Subcutaneous abdominal adipose tissue (tissue), 5 donors: Measurements from ENCODE around the gene TMEM229B.

Experiments used
- H3K27ac ChIP-seq: one replicate; pipeline ENCODE4 v1.7.0; 2013; ENCODE audit warnings: low read depth, mild to moderate bottlenecking, inconsistent platforms, low read length, moderate library complexity
- H3K27me3 ChIP-seq, 5 donors: one replicate each; pipeline ENCODE4 v1.7.0; 2013; ENCODE audit warnings: low read length in 5 of 5, inconsistent platforms in 1 of 5; ENCODE audit not compliant: control insufficient read depth in 5 of 5, insufficient read depth in 4 of 5
- H3K36me3 ChIP-seq, 5 donors: one replicate each; pipeline ENCODE4 v1.7.0; 2013; ENCODE audit warnings: low read length in 5 of 5; ENCODE audit not compliant: control insufficient read depth in 5 of 5, insufficient read depth in 5 of 5
- H3K4me1 ChIP-seq, 5 donors: one replicate each; pipeline ENCODE4 v1.7.0; 2013; ENCODE audit warnings: low read length in 5 of 5, mild to moderate bottlenecking in 3 of 5, moderate library complexity in 1 of 5; ENCODE audit not compliant: control insufficient read depth in 5 of 5, insufficient read depth in 5 of 5
- H3K4me3 ChIP-seq, 5 donors: one replicate each; pipeline ENCODE4 v1.7.0; 2013; ENCODE audit warnings: low read length in 5 of 5, low read depth in 1 of 5
- H3K9ac ChIP-seq, 5 donors: one replicate each; pipeline ENCODE4 v1.7.0; 2013; ENCODE audit warnings: low read length in 5 of 5, mild to moderate bottlenecking in 4 of 5, moderate library complexity in 3 of 5
- H3K9me3 ChIP-seq, 5 donors: one replicate each; pipeline ENCODE4 v1.7.0; 2013; ENCODE audit warnings: low read length in 5 of 5; ENCODE audit not compliant: control insufficient read depth in 5 of 5
- donor health status: healthy.
- donor health status: healthy.
- donor health status: healthy.
- donor health status: healthy.
- donor health status: healthy.

TMEM229B gene

GRCh38 chr14:67503331-67503730, 14.8 kb upstream of the TMEM229B start:
- H3K4me3 ChIP-seq: no peak overlapping the region
- H3K9me3 ChIP-seq: no peaks in the 10 kb centered on the region

GRCh38 chr14:67502867-67503266, 14.3 kb upstream of the TMEM229B start:
- no peak overlapping the region for H3K9ac ChIP-seq
- no peaks in the 10 kb centered on the region for H3K36me3 ChIP-seq

More at GRCh38 chr14:67503331-67503730, 14.8 kb upstream of the TMEM229B start:
- no peaks in the 10 kb centered on the region for H3K27me3 ChIP-seq
- no peaks in the 10 kb centered on the region for H3K4me1 ChIP-seq
- no peak overlapping the region for H3K27ac ChIP-seq
- H3K9ac ChIP-seq: no peak overlapping the region
- H3K36me3 ChIP-seq: no peaks in the 10 kb centered on the region

GRCh38 chr14:67501670-67502069, 13.1 kb upstream of the TMEM229B start:
- H3K4me3 ChIP-seq: no peak overlapping the region
- H3K4me1 ChIP-seq: no peaks in the 10 kb centered on the region
- no peaks in the 10 kb centered on the region for H3K9me3 ChIP-seq
- no peaks in the 10 kb centered on the region for H3K36me3 ChIP-seq
- no peak overlapping the region for H3K9ac ChIP-seq
- no peak overlapping the region for H3K27ac ChIP-seq
- peaks cover 0 to 3% (median 0%) of the 10 kb centered on the region in 5 donors for H3K27me3 ChIP-seq

More at GRCh38 chr14:67502867-67503266, 14.3 kb upstream of the TMEM229B start:
- Histone ChIP-seq H3K4me3 (no peak overlapping the region), H3K27me3 (no peaks in the 10 kb centered on the region), H3K27ac (no peak overlapping the region), H3K4me1 (no peaks in the 10 kb centered on the region), H3K9me3 (no peaks in the 10 kb centered on the region)

- Histone ChIP-seq H3K4me1 (no peaks in the 10 kb centered on the region), H3K27me3 (peaks cover 0 to 3% (median 0%) of the 10 kb centered on the region in 5 donors), H3K36me3 (no peaks in the 10 kb centered on the region), H3K9me3 (no peaks in the 10 kb centered on the region), H3K4me3 (no peak overlapping the region), H3K27ac (no peak overlapping the region), H3K9ac (no peak overlapping the region)
These were observed 12.5 kb upstream of the TMEM229B start for GRCh38 chr14:67500981-67501380.

GRCh38 chr14:67497716-67498115, 9.2 kb upstream of the TMEM229B start:
- no peak overlapping the region for H3K4me3 ChIP-seq
- H3K9me3 ChIP-seq: peaks cover 0 to 14% (median 9%) of the 10 kb centered on the region in 5 donors
- H3K4me1 ChIP-seq: no peaks in the 10 kb centered on the region
- H3K27me3 ChIP-seq: peaks cover 0 to 3% (median 0%) of the 10 kb centered on the region in 5 donors
- no peaks in the 10 kb centered on the region for H3K36me3 ChIP-seq
- no peak overlapping the region for H3K27ac ChIP-seq
- no peak overlapping the region for H3K9ac ChIP-seq

GRCh38 chr14:67497216-67497615, 8.7 kb upstream of the TMEM229B start:
- Histone ChIP-seq H3K36me3 (no peaks in the 10 kb centered on the region), H3K9ac (no peak overlapping the region), H3K27ac (no peak overlapping the region), H3K9me3 (peaks cover 0 to 14% (median 9%) of the 10 kb centered on the region in 5 donors), H3K4me1 (no peaks in the 10 kb centered on the region), H3K4me3 (no peak overlapping the region), H3K27me3 (peaks cover 0 to 3% (median 0%) of the 10 kb centered on the region in 5 donors)

GRCh38 chr14:67495827-67496226, 7.3 kb upstream of the TMEM229B start:
- no peak overlapping the region for H3K27ac ChIP-seq
- peaks cover 0 to 3% (median 0%) of the 10 kb centered on the region in 5 donors for H3K27me3 ChIP-seq
- no peaks in the 10 kb centered on the region for H3K4me1 ChIP-seq
- H3K4me3 ChIP-seq: no peak overlapping the region
- H3K36me3 ChIP-seq: no peaks in the 10 kb centered on the region
- H3K9me3 ChIP-seq: peaks cover 0 to 14% (median 9%) of the 10 kb centered on the region in 5 donors
- no peak overlapping the region for H3K9ac ChIP-seq

- H3K36me3 ChIP-seq: no peaks in the 10 kb centered on the region
These were observed 4.7 kb upstream of the TMEM229B start for GRCh38 chr14:67493092-67493717.

GRCh38 chr14:67492538-67492937, 4.0 kb upstream of the TMEM229B start:
- no peak overlapping the region for H3K27ac ChIP-seq
- H3K9me3 ChIP-seq: peaks cover 0 to 14% (median 9%) of the 10 kb centered on the region in 5 donors
- no peaks in the 10 kb centered on the region for H3K36me3 ChIP-seq
- no peak overlapping the region for H3K9ac ChIP-seq
- no peaks in the 10 kb centered on the region for H3K27me3 ChIP-seq
- H3K4me1 ChIP-seq: peaks cover 0 to 18% (median 9%) of the 10 kb centered on the region in 5 donors
- H3K4me3 ChIP-seq: no peak overlapping the region

More at GRCh38 chr14:67493092-67493717, 4.7 kb upstream of the TMEM229B start:
- H3K4me3 ChIP-seq: peak overlapping the region in 1 of 5 donors; percentile 33
- no peak overlapping the region for H3K27ac ChIP-seq
- H3K27me3 ChIP-seq: peaks cover 0 to 3% (median 0%) of the 10 kb centered on the region in 5 donors
- H3K4me1 ChIP-seq: peaks cover 0 to 11% (median 5%) of the 10 kb centered on the region in 5 donors
- peaks cover 0 to 14% (median 9%) of the 10 kb centered on the region in 5 donors for H3K9me3 ChIP-seq
- H3K9ac ChIP-seq: no peak overlapping the region

GRCh38 chr14:67491741-67492507, 3.4 kb upstream of the TMEM229B start:
- Histone ChIP-seq H3K9ac (no peak overlapping the region), H3K4me3 (no peak overlapping the region), H3K36me3 (no peaks in the 10 kb centered on the region), H3K27ac (no peak overlapping the region), H3K9me3 (peaks cover 0 to 14% (median 9%) of the 10 kb centered on the region in 5 donors), H3K4me1 (peaks cover 0 to 18% (median 9%) of the 10 kb centered on the region in 5 donors), H3K27me3 (no peaks in the 10 kb centered on the region)
